ENCODE measurements around the gene MYO15B.

The MYO15B gene

DNA sequence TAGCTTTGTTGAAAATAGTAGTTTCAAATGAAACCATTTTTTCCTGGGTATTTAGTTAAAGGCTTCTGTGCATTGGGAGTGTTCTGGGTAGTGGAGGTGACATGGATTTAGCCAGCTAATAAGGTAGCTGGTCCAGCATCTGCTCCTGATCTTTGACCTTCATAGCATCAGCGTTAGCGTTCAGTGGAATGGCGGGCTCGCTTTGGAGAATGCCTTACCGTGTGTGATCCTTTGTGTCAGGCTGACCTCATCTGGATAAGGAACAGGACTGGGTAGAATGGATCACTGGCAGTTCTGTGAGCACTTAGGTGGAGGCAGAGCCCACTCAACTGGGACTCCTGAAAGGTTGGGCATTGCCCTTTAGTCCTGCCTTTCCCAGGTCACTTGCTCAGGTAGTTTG, 83.3 kb downstream of the MYO15B start:
- DNase-seq: no peak

DNA sequence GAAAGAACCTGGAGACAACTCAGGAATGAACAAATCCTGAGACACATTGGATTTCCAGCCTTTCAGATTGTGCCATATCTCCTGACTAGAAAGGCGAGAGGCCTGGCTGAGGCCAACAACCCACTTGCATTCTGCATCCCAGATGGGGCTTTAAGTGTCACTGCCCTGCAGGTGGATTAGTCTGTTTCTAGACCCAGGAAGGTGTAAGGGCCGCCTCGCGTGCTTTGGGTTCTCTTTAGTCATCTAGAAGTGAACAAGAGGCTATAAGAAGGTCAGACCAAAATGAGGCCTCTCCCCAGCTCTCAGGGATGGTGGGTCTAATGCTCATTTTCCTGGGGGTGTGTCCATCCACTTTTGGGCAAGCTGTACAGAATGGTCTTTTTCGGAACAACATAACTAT, 84.4 kb downstream of the MYO15B start:
- DNase-seq: no peak

DNA sequence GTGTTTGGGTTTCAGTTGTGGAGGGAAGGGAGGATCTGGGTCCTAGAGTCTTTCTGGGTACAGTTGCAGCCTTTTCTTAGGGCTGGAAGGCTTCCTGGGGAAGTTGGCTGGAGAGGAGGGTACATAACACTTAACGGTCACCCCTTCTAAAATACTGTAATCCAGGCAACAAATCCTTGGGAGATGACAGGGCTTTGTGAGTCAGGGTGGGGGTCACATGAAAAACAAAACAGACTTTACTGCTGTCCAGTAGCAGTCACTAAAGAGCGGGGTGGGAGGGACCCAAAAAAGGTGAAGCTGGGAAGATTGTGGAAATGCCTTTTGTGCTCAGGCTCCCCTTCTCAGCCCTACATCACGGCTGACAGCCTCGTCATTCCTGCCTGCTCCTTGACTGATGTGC, 85.9 kb downstream of the MYO15B start:
- DNase-seq: no peak

Data from NCI-H1105 (cell line).